ENCODE data around the gene WDR27.
A peak's percentile ranks its signal among the peaks of the same experiment; 100 is the strongest.

The WDR27 gene

GRCh38 chr6:169429001-169429400, 272.8 kb downstream of the WDR27 start:
- no peak for DNase-seq (ENCODE audit: low read depth in 2 of 2)
- H3K4me3 ChIP-seq (replicated peaks in 1 of 2; ENCODE audit: low read depth in 2 of 2, low read length in 2 of 2), result no peak overlapping the region
- no peak for TF ChIP-seq CTCF (IDR thresholded peaks at IDR 0.05; ENCODE audit: low read depth, low read length)

GRCh38 chr6:169428532-169428931, 273.3 kb downstream of the WDR27 start:
- H3K4me3 ChIP-seq (replicated peaks in 1 of 2; ENCODE audit: low read depth in 2 of 2, low read length in 2 of 2), result no peak overlapping the region
- TF ChIP-seq CTCF (IDR thresholded peaks at IDR 0.05; ENCODE audit: low read depth, low read length), result no peak
- DNase-seq (ENCODE audit: low read depth in 2 of 2), result peak in 1 of 2 donors; percentile 18

GRCh38 chr6:169427856-169428255, 274.0 kb downstream of the WDR27 start:
- TF ChIP-seq CTCF (IDR thresholded peaks at IDR 0.05; ENCODE audit: low read depth, low read length), result no peak
- H3K4me3 ChIP-seq (replicated peaks in 1 of 2; ENCODE audit: low read depth in 2 of 2, low read length in 2 of 2), result no peak overlapping the region
- peak; percentile 70 to 74 for DNase-seq (ENCODE audit: low read depth in 2 of 2)

GRCh38 chr6:169426611-169427010, 275.2 kb downstream of the WDR27 start:
- DNase-seq (ENCODE audit: low read depth in 2 of 2), result no peak
- TF ChIP-seq CTCF (IDR thresholded peaks at IDR 0.05; ENCODE audit: low read depth, low read length), result no peak

GRCh38 chr6:169425628-169426370, 276.0 kb downstream of the WDR27 start:
- H3K4me3 ChIP-seq (replicated peaks in 1 of 2; ENCODE audit: low read depth in 2 of 2, low read length in 2 of 2), result no peak overlapping the region
- DNase-seq (ENCODE audit: low read depth in 2 of 2), result peak in 1 of 2 donors; percentile 72
- TF ChIP-seq CTCF (IDR thresholded peaks at IDR 0.05; ENCODE audit: low read depth, low read length), result no peak

More at GRCh38 chr6:169426611-169427010, 275.2 kb downstream of the WDR27 start:
- H3K4me3 ChIP-seq (replicated peaks in 1 of 2; ENCODE audit: low read depth in 2 of 2, low read length in 2 of 2), result no peak overlapping the region

- peak overlapping the region in 1 of 2 donors; percentile 11 for H3K4me3 ChIP-seq (replicated peaks in 1 of 2; ENCODE audit: low read depth in 2 of 2, low read length in 2 of 2)
- peak; percentile 6 to 66 for DNase-seq (ENCODE audit: low read depth in 2 of 2)
- TF ChIP-seq CTCF (IDR thresholded peaks at IDR 0.05; ENCODE audit: low read depth, low read length), result no peak
These were observed 277.0 kb downstream of the WDR27 start for GRCh38 chr6:169424821-169425240.

Data from cardiac fibroblast (primary cell).